ENCODE measurements around the gene DOK5.

Gene DOK5

DNA sequence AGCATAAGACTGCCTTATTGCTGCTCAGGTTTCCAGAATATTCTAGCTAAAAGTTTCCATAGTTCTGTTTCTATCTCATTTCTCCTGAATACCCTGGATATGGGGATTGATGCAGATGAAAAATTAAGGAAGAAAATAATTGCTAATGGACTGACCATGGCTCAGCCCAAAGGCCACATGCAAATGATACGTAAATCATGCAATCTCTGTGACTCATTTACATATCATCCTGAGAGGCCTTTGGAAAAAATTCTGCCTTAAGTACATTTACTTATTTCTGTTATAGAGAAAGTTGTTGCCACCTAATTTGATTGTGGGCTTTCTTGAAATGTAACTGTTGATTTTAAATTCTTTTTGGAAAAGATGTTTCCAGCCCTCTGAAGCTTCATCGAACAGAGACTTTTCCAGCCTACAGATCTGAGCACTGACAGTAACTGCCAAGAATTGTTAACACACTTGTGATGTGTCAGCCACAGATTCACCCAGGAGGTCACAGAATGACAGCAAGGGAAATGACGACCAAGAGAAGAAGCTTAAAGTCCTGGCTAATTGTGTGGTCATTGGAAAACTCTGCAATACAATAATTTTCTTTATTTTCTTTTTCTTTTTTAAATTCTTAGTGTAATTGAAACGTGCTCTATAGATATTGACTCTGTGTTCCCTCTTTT is 174.8 kb downstream of the DOK5 start:
- DNase-seq: no peak

DNA sequence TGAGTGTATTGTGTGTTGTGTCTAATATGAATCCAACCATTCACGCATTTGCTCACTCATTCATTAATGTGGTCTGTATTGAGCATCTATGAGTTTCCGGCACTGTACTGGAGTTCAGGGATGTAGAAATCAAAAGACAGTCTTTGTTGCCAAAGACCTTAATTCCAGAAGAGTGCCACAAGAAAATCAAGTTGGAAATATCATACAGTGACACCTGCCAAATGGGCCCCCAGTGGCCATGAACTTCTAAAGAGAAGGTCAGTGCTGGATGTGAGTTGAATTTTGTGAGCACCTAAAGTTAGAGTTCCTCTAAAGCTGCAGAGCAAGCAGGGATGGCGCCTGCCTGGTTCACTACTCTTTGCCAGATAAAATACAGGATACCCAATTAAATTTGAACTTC is 175.9 kb downstream of the DOK5 start:
- no peak for DNase-seq

DNA sequence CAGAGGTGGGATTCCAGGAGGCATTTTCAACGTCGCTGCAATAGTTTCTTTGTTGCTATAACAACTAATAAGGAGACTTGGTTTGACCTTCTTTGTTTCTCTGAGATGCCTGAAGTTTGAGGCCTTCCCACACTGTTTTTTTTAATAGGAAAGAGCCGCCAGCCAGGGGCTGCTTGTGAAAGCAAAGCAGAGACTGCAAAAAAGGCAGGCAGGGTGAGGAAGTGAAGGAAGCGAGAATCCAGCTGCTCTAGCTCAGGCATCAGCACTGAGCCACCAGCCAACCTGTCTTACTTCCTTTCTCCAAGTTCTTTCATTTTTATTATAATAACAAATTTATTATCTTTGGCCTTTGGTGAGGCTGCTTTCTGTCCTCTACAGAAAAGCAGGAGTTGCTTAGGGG is 179.1 kb downstream of the DOK5 start:
- no peak for DNase-seq

DNA sequence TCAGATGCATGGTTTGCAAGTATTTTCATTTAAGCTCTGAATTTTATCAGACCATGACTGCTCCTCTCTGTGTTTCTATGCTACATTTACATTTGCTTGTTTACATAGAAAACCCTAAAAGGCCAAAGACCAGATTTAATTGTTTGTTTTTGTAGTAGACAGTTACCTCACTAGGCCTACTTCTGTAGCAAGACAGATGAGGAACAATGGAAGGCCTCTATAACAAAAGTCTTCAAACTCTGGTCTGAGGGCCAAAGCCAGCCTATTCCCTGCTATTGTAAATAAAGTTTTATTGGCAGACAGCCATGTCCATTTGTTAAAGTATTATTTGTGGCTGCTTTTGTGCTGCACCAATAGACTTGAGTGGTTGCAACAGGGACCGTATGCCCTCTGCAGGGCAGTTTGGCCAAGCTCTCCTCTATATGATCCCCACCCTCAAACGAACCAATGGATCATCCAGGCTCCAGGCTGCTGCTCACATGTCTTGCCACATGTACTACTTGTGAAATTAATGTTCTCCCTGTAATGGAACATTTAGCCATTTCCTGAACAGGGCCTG is 182.0 kb downstream of the DOK5 start:
- DNase-seq: no peak

DNA sequence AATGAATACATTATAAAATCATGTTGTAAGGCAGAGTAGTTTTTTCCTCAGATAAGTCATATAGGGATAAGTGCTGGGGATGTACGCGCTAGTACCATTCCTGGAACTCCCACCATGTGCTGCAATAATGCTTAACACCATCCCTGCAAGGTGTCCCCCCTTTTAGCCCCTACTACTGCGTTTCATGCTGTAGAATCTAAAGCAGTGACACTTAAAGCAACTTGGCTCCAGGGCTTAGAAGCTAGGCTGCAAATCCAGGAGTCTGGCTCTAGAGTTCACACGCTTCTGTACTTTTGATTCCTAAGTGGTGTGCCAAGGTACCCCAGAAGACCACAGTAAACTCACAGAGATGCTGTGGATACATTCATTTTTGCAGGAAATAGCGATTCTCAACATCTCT is 183.1 kb downstream of the DOK5 start:
- no peak for DNase-seq

DNA sequence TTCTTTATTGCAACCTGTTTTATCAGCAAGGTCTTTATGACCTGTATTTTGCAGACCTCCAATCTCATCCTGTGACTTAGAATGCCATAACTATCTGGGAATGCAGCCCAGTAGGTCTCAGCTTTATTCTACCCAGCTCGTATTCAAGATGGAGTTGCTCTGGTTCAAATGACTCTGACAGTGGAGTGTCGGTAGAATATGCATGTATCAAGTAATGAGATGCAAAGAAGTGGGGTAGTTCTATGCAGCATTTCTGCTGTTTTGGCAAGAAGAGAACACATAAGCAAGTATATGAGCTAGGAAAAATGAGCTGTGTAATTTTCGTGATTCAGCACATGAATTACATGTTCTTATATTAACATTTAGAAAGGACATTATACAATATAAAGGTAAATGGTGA is 185.9 kb downstream of the DOK5 start:
- DNase-seq: no peak

DNA sequence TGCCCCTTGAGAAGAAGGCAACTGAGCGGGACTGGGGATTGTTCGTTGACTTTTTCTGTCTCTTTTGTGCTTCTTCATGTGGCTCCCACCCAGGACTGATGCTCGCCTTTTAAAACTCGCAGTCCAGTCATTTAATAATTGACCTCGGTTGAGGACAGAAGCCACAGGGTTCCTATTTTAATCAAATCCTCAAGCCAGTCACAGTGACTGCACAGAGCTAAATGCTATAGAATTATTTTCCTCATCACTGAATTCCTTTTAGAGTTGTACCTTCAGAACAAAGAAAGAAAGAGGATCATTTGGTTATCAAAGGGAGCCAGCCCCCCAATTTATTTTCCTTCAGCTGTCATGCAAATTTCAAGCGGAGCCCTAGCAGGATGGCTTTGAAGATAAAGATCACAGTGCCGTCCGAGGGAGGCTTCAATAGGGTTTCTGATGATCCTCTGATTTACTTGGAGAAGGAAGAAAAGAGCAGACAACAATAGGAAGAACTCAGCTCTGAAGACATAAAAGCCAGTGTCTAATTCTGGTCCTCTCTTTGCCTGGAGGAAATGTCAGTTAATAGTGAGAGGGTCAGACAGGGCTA is 186.6 kb downstream of the DOK5 start:
- no peak for DNase-seq

DNA sequence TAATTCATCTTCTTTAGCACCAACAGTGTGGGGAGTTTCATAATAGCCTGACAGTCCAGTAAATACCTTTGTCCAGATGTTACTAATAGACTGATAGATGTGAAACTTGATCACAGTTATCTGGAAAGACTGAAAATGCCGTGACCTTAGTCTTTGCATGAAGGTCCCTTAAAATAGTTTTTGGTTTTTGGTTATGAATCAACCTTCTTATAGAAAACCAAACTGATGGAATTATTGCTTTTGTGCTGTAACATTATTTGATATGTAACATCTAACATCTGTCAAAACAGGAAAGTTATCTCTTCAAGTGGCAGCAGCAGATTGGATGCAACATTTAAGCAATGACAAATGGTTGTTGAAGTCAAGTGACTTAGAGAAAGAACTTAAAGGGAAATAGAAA is 190.4 kb downstream of the DOK5 start:
- DNase-seq: no peak

DNA sequence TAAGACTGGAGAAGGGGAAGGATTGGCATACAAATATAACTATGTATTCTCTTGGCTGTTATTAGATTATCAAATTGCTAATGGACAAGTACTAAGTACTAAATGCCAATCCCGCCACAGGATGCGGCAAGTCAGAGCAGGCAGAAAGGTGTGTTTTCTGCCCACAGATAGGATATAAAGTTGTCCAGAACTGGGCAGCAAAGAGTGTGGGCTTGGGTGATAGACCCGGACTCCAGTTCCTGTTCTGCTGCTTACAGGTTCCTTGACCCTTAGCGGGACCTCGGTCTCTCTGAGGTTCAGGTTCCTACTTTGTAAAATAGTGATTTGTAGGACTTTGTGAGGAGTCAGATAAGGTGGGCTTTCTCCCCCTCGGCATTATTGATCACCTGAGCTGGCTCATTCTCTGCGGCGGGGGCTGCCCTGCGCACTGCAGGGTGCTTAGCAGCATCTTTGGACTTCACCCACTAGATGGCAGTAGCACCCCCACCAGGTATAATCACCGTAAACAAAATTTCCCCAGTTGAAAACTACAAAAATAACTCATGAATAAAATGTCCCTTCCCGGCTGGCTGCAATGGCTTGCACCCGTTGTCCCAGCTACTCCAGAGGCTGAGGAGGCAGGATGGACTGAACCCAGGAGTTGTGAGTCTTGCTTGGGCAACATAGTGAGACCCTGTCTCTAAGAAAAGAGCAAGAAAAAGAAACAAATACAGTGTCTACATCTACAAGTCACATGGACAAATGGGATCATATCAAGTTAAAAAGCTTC is 193.1 kb downstream of the DOK5 start:
- DNase-seq: peak; percentile 45 to 47

DNA sequence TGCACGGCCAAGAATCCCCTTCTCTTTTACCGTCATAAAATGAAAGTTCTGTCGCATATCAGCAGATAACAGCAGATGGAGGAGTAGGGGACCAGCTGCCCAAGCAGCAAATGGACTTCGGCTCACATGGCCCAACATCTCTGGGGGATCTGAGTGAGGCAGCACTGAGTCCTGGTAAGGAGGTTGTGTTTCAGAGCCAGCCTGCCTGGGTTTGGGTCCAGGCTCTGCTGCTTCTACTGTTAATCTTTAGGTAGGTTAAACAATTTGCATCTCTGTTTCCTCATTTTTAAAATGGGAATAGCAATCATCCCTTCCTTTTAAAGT is 193.6 kb downstream of the DOK5 start:
- DNase-seq: no peak

DNA sequence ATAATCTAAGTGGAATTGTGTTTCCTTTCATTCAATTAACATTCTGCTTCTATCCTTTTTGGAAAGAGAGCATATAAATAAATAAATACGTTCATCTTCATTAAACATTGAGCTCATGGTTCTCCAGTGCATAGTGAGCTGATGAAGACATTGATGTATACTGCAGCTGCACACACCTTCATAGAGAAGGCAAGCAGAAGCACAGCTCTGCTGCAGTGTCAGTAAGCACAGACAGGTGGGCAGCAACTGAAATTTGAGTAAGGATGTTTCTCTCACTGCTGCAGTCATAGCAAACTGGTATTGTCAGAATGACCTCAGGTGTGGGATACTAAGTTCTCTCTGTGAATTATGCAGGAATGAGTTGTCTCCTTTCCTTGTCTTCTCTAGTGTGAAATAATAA is 202.9 kb downstream of the DOK5 start:
- DNase-seq: no peak

DNA sequence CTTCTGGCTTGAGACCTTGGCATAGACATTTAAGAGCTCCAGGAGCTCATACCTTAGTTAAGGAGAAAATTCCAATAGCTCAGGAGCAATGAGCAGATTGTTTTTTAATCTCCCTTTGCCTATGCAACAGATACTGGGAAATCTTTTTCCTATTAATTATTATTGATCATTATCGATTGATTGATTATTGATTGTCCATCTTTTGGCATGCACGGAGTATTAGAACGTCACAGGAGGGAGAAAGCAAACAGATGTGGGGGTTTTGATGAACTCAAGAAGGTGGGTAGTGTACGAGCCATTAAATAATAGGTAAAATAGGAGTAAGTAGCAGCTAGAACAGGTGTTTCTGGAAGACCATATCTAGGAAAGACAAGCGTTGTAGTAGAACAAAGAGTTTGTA is 205.0 kb downstream of the DOK5 start:
- DNase-seq: no peak

DNA sequence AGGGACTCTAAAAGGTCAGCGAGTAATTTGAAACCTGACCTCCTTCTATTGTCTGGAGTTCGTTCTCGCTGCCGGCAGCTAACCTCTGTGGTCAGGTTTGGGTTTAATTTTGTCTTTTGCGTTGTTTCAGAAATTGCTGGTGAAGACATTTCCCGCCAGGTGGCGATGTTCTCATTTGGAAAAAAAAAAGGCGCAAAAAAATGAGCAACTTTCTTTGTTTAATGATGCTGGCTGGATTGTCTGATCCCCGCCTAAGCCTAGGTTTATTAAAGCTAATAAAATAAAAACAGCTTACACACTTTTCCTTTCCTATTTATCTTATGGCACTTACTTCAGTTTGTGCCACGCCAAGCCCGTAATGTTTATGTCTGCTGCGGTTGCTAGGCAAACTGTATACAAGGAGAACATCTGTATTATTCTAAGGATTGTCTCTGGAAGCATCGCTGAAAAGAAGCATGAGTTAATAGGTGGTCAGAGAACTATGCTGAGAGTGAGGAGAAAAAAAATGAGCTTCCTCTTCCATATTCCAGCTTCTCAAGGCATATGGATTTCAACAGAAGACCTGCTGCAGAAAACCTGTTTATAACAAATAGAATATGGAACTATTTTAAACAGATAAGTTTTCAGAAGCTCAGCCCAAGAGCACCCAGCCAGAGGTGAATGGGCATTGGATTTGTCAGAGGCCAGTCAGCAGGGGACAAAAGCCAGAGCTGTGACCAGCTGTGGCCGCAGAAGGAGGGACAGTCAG is 205.7 kb downstream of the DOK5 start:
- peak; percentile 28 to 35 for DNase-seq

DNA sequence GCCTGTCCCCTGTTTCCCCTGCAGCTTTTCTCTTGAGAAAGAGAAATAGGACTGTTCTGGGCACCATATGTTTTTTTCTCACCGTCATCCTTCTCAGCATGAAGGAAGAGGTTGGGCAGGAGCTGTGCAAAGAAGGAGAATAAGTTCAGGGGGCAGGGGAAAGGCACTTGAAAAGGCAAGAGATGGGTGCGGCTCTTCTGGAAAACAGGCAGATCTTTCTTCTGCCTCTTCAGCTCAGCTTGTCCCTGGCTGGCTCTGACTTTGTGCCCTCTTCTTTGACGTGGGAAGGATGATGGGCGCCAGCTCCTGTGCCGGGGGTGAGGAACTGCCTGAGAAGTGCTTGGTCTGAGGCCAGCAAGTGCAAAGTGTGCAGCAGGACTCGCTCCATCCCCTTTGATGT is 206.5 kb downstream of the DOK5 start:
- DNase-seq: no peak

DNA sequence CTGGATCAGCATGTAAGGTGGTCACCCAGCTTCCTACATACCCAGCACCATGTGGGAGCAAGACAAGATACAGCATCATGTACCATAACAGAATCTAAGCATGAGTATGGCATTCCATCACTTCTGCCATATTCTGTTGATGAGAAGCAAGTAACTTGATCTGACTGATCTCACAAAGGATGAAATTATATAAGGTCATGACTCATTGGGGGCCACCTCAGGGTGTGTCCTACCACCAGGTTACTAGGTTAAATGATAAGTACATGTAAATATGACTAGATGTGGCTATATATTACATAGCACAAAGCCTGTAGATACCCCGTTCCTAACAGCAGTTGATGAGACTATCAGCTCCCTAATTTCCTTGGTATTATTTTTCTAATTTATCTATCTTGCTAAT is 213.1 kb downstream of the DOK5 start:
- DNase-seq: no peak

DNA sequence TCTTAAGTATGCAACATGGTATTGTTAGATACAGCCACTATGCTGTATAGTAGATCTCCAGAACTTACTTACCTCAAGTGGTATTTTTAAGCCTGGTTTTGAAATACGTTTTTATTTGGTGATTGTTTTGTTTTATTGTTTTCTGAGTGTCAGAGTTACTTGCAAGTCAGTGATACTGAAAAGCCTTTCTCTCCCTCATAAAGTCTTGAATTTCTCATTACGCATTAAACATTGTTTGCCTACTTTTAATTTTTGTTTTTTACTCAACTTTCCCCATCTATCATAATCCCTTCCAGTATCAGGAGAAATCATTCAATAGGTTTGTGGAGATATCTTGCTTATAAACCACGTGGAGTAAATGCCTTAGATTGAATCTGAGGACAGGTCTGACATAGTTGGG is 214.9 kb downstream of the DOK5 start:
- DNase-seq: no peak

DNA sequence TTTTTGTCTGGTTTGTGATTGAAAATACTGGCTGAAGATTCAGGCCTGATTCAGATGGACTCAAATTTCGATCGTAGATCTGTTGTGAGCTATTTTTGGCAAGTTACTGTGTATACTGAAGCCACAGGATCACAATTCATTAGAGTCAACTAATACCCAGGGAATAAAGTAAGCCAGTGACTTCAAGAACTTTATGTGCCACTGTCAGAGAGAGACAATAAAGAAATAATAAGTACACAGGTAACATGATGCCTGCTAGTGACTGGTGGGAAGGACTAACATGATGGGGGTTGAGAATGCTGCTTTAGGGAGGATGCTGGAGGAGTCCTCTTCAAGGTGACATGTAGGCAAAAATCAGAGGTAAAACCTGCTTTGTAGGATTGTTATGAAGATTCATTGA is 215.9 kb downstream of the DOK5 start:
- DNase-seq: no peak

DNA sequence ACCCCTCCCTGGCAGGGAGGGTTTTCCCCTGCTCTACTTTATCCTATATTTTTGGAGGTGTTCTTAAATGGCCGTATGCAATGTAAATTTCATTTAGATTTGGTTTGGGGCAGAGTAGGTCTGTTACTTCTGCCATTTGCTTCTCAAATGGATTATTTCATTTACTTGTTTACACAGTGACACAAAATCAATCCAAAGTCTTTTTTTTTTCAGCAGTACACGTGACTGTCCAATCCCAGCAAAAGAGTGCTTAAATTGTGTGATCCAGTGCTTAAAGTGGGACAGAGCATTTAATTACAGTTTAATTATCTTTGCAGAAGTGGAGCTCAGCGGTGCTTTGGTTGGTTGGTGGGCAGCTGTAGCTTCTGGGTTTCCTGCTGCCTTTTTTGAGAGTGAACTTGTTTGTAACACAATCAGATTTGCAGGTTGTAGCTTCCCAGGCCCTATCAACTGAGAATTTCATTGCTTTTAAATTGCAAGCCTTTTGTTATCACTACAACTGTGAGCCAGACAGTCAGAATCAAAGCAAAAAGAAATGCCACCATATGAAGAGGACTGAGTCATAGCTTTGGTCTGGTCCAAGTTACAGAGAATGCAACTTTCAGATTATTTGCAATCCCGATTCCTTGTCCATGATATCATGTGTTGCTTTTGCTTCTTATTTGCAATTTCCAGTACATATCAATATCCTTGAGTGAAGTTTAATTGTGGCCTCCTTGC is 216.9 kb downstream of the DOK5 start:
- DNase-seq: no peak

DNA sequence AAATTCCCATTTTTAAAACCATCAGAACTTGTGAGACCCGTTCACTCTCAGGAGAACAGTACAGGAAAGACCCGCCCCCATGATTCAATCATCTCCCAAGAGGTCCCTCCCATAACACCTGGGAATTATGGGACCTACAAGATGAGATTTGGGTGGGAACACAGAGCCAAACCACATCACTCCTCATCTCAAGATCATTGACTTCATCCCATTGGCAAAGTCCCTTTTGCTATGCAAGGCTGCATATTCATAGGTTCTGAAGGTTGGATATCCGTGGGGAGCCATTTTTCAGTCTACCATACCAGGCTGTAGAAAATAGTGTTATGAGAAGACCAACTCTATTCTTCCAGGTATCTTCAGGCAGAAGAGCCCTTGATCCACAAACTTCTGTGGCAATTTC is 219.1 kb downstream of the DOK5 start:
- no peak for DNase-seq

DNA sequence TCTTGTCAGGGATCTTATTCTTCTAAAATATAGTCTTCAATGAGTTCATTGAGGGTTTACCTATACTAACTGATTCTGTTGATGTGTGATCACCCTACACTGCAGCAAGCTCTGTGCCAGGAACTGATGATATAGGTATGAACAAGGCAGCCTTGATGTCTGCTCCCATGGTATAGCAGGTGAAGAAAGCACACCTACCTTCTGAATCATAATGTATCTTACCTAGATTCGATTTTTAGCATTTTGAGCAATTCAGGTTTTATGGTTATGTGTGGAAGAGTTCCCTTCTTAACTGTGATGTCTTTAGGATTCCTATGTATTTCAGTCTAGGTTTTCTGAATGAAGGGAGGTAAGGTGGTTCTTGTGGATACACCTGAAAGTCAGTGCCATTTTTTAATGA is 223.0 kb downstream of the DOK5 start:
- no peak for DNase-seq

All from activated T-cell treated with anti-CD3 and anti-CD28 coated beads, Interleukin-2, amount 50 U/mL, for 48 hours (primary cell).